ENCODE measurements around the gene COA8.

The COA8 gene

GRCh38 chr14:103519043-103519836 is 43.5 kb upstream of the COA8 start:
- DNase-seq (ENCODE audit: extremely low read depth, low read depth) = no peak
- no peak for TF ChIP-seq CTCF (IDR thresholded peaks at IDR 0.05; ENCODE audit: low read depth, low read length)

GRCh38 chr14:103519837-103520212 is 42.9 kb upstream of the COA8 start:
- TF ChIP-seq CTCF (IDR thresholded peaks at IDR 0.05; ENCODE audit: low read depth, low read length) = no peak
- DNase-seq (ENCODE audit: extremely low read depth, low read depth) = no peak

- no peak for DNase-seq (ENCODE audit: extremely low read depth, low read depth)
- no peak for TF ChIP-seq CTCF (IDR thresholded peaks at IDR 0.05; ENCODE audit: low read depth, low read length)
Measured at GRCh38 chr14:103520269-103520656, 42.5 kb upstream of the COA8 start.

GRCh38 chr14:103520657-103521437 is 41.9 kb upstream of the COA8 start:
- DNase-seq (ENCODE audit: extremely low read depth, low read depth) = no peak
- TF ChIP-seq CTCF (IDR thresholded peaks at IDR 0.05; ENCODE audit: low read depth, low read length) = peak; percentile 45

GRCh38 chr14:103521438-103521950 is 41.3 kb upstream of the COA8 start:
- TF ChIP-seq CTCF (IDR thresholded peaks at IDR 0.05; ENCODE audit: low read depth, low read length) = no peak

GRCh38 chr14:103521951-103522563 is 40.7 kb upstream of the COA8 start:
- DNase-seq (ENCODE audit: extremely low read depth, low read depth) = no peak
- no peak for TF ChIP-seq CTCF (IDR thresholded peaks at IDR 0.05; ENCODE audit: low read depth, low read length)

More at GRCh38 chr14:103521438-103521950, 41.3 kb upstream of the COA8 start:
- DNase-seq (ENCODE audit: extremely low read depth, low read depth) = no peak

Data from AG09319 (cell line).